C1 segment of cervical spinal cord (tissue), 14 donors: ENCODE results near the gene SMIM22.

Experiments used
- DNase-seq, 14 donors: peaks; one replicate each; lab custom pipeline; 2025; lab: John Stamatoyannopoulos, UW

SMIM22 gene

GRCh38 chr16:4795828-4796572, 831 bp downstream of the SMIM22 start:
- DNase-seq = no peak

GRCh38 chr16:4796982-4797804, 2.0 kb downstream of the SMIM22 start:
- DNase-seq = peak in 2 of 14 donors; percentile 17

GRCh38 chr16:4797805-4798252, 2.7 kb downstream of the SMIM22 start:
- no peak for DNase-seq

GRCh38 chr16:4798456-4798855, 3.3 kb downstream of the SMIM22 start:
- DNase-seq = no peak

GRCh38 chr16:4799171-4799855, 4.1 kb downstream of the SMIM22 start:
- no peak for DNase-seq

GRCh38 chr16:4800290-4801041, 5.3 kb downstream of the SMIM22 start:
- peak in 13 of 14 donors; percentile 49 to 88 (median 63) for DNase-seq

GRCh38 chr16:4801051-4801961, 6.1 kb downstream of the SMIM22 start:
- DNase-seq = peak in 3 of 14 donors; percentile 42 to 56 (median 44)

GRCh38 chr16:4801962-4802658, 6.9 kb downstream of the SMIM22 start, which contains the start of gene ROGDI:
Gene ROGDI, minus strand, starts transcription at chr16:4802633. Its CDS starts 62 bp downstream, at chr16:4802571.
- DNase-seq = peak in 10 of 14 donors; percentile 20 to 80 (median 59)

- peak; percentile 70 to 100 (median 98) for DNase-seq
Measured at GRCh38 chr16:4802659-4803287, 7.6 kb downstream of the SMIM22 start.

- no peak for DNase-seq
Measured at GRCh38 chr16:4803401-4803844, 8.3 kb downstream of the SMIM22 start.

- DNase-seq = no peak
Measured at GRCh38 chr16:4803898-4804762, 9.0 kb downstream of the SMIM22 start.

GRCh38 chr16:4805231-4805630, 10.1 kb downstream of the SMIM22 start:
- DNase-seq = no peak

GRCh38 chr16:4806280-4806679, 11.1 kb downstream of the SMIM22 start:
- DNase-seq = no peak

- DNase-seq = no peak
Measured at GRCh38 chr16:4811242-4811641, 16.1 kb downstream of the SMIM22 start.

GRCh38 chr16:4811773-4812172, 16.6 kb downstream of the SMIM22 start:
- DNase-seq = no peak

- no peak for DNase-seq
Measured at GRCh38 chr16:4813251-4814003, 18.3 kb downstream of the SMIM22 start.

- no peak for DNase-seq
Measured at GRCh38 chr16:4814046-4814445, 18.9 kb downstream of the SMIM22 start.
